HepG2 (cell line): ENCODE data around the gene ATRN. TPM values are rescaled to one million over a fixed set of nuclear protein-coding genes. Genes with fewer than 3 reads are reported as not detected.
A peak's percentile ranks its signal among the peaks of the same experiment; 100 is the strongest.

Source experiments
- ATAC-seq: fragments of 200-7000 bp; cut with Tn5 transposase; 3 replicates; pipeline ENCODE4 v1.9.1; 2020; ENCODE audit warnings: mild to moderate bottlenecking, moderate library complexity
- BruUV-seq: library from RNA; stranded (reverse); fragments of 400-500 nt; replicated peaks from 2 replicates; lab custom pipeline; 2021; lab: Mats Ljungman, UMichigan
- CTCF ChIA-PET: fragments of 300-600 bp; formaldehyde crosslinking; extraction: SDS; loops from one replicate; lab custom pipeline; 2021; ENCODE audit warnings: low total read pairs, inconsistent platforms, low intra/inter-chr PET ratio; lab: Yijun Ruan, JAX
- POLR2A ChIA-PET: fragments of 350-600 bp; sonication (Branson Sonifier 250); formaldehyde crosslinking; loops from one replicate; lab custom pipeline; 2020; ENCODE audit warnings: antibody characterized with exemption, inconsistent platforms; lab: Yijun Ruan, JAX
- DNase-seq: peaks from one replicate; pipeline ENCODE4 v3.0.0-alpha.2; 2015; ENCODE audit warnings: low spot score
- FAIRE-seq: peaks from 3 replicates; lab custom pipeline; 2011; peaks lifted over from hg19 to GRCh38; lab: Jason Lieb, UNC
- H2AFZ ChIP-seq: one replicate; pipeline ENCODE4 v1.6.1; 2011; ENCODE audit warnings: low read length, inconsistent platforms
- H3K27ac ChIP-seq: fragments of 300-600 bp; 3 replicates; pipeline ENCODE4 v1.8.0; 2011; ENCODE audit warnings: mixed run types, mild to moderate bottlenecking, mixed read lengths, low read length, inconsistent platforms; ENCODE audit not compliant: insufficient read depth; ENCODE audit errors: extremely low read length
- H3K27me3 ChIP-seq, 2 experiments: fragments of 200-600 bp in 1 of 2; 2 replicates in 1 of 2; 3 replicates in 1 of 2; pipeline versions ENCODE4 v1.6.0 to v1.8.0; 2011; ENCODE audit warnings: low read length in 2 of 2, mild to moderate bottlenecking in 2 of 2, moderate library complexity in 2 of 2, inconsistent platforms in 1 of 2; ENCODE audit not compliant: insufficient read depth in 2 of 2, control insufficient read depth in 1 of 2
- H3K36me3 ChIP-seq, 2 experiments: fragments of 200-600 bp in 1 of 2; replicated peaks in 1 of 2; 2 replicates in 1 of 2; 3 replicates in 1 of 2; pipeline versions ENCODE4 v1.5.1 to v1.8.0; 2011; ENCODE audit warnings: low read length in 2 of 2, inconsistent platforms in 1 of 2; ENCODE audit not compliant: insufficient read depth in 2 of 2, control insufficient read depth in 1 of 2
- H3K4me1 ChIP-seq: 2 replicates; pipeline ENCODE4 v1.5.1; 2012; ENCODE audit warnings: low read length, inconsistent platforms; ENCODE audit not compliant: insufficient read depth
- H3K4me2 ChIP-seq: 2 replicates; pipeline ENCODE4 v1.6.0; 2011; ENCODE audit warnings: low read depth, low read length, inconsistent platforms
- H3K4me3 ChIP-seq, 3 experiments: fragments of 200-600 bp in 1 of 3; sonication (generic), shearing (Covaris generic) in 1 of 3; replicated peaks in 1 of 3; 2 replicates each; pipeline ENCODE4 v1.5.1; 2011 to 2016; ENCODE audit warnings: low read length in 3 of 3, inconsistent platforms in 2 of 3, low read depth in 2 of 3, mild to moderate bottlenecking in 2 of 3, control low read depth in 1 of 3, mixed read lengths in 1 of 3; ENCODE audit not compliant: insufficient read depth in 1 of 3
- H3K79me2 ChIP-seq: one replicate; pipeline ENCODE4 v1.6.1; 2011; ENCODE audit warnings: low read length, inconsistent platforms; ENCODE audit not compliant: insufficient read depth
- H3K9ac ChIP-seq: 2 replicates; pipeline ENCODE4 v1.6.0; 2011; ENCODE audit warnings: mild to moderate bottlenecking, low read depth, low read length, inconsistent platforms; ENCODE audit not compliant: insufficient read depth
- H3K9me3 ChIP-seq: 2 replicates; pipeline ENCODE4 v1.5.1; 2012; ENCODE audit warnings: mild to moderate bottlenecking, low read length
- H4K20me1 ChIP-seq: 2 replicates; pipeline ENCODE4 v1.6.0; 2011; ENCODE audit warnings: inconsistent platforms, mild to moderate bottlenecking, low read length, moderate library complexity; ENCODE audit not compliant: insufficient read depth
- CBX2 ChIP-seq, 2 experiments: fragments of 200-600 bp in 1 of 2; sonication (generic); formaldehyde crosslinking in 1 of 2; IDR thresholded peaks; 2 replicates each; pipeline versions ENCODE4 v1.7.0 to v1.8.1; 2018 to 2022; ENCODE audit warnings: low read depth in 2 of 2, low read length in 1 of 2, mild to moderate bottlenecking in 1 of 2, missing genetic modification reagents in 1 of 2
- GATAD1 ChIP-seq: IDR thresholded peaks from 2 replicates; pipeline ENCODE4 v1.6.1; 2016; ENCODE audit warnings: missing genetic modification reagents, missing compliant biosample characterization
- HNRNPLL ChIP-seq: fragments of 200-400 bp; formaldehyde crosslinking; IDR thresholded peaks from 2 replicates; pipeline ENCODE4 v1.6.1; 2017; ENCODE audit warnings: mild to moderate bottlenecking, low read depth, low read length; ENCODE audit not compliant: poor library complexity, severe bottlenecking
- MIER3 ChIP-seq: IDR thresholded peaks from 2 replicates; pipeline ENCODE4 v1.6.1; 2016; ENCODE audit warnings: missing compliant biosample characterization, borderline replicate concordance
- PAWR ChIP-seq: sonication (generic); formaldehyde crosslinking; IDR thresholded peaks from 2 replicates; pipeline ENCODE4 v1.4.0; 2020; ENCODE audit warnings: missing genetic modification reagents, mild to moderate bottlenecking, borderline replicate concordance
- PRPF4 ChIP-seq: fragments of 200-400 bp; formaldehyde crosslinking; IDR thresholded peaks from 2 replicates; pipeline ENCODE4 v1.6.1; 2016; ENCODE audit warnings: low read length, low read depth; ENCODE audit not compliant: poor library complexity, severe bottlenecking
- RNF2 ChIP-seq: fragments of 450-650 bp; conservative IDR thresholded peaks from 2 replicates; pipeline ENCODE4 v1.6.1; 2016; ENCODE audit warnings: low read depth
- TCF7L2 ChIP-seq: IDR thresholded peaks from 2 replicates; pipeline ENCODE4 v1.6.1; 2011; ENCODE audit warnings: mild to moderate bottlenecking, low read depth, low read length, moderate library complexity
- ZNF605 ChIP-seq: sonication (generic); formaldehyde crosslinking; IDR thresholded peaks from 2 replicates; pipeline ENCODE4 v1.8.0; 2022; ENCODE audit warnings: mild to moderate bottlenecking, missing genetic modification reagents
- WGBS: methylation state at CpG from one replicate; pipeline ENCODE4 v1.1.6; 2017; ENCODE audit warnings: low lambda C conversion rate; 5-methylcytosine and 5-hydroxymethylcytosine counted together
- in situ Hi-C: cut with HindIII; loops from 2 replicates; pipeline ENCODE4 v1.10.0; 2017; ENCODE audit warnings: low pct_unique_long_range_greater_than_20kb; ENCODE audit not compliant: extremely low pct_ligation_motif_present
- intact Hi-C: fragments of 100-400 bp; cut with micrococcal nuclease; formaldehyde crosslinking; loops from one replicate; pipeline ENCODE4 v1.10.0; 2022; ENCODE audit not compliant: unreplicated experiment
- polyA plus RNA-seq, 8 experiments: library from polyadenylated mRNA; depleted of rRNA in 3 of 8; stranded (reverse) in 7 of 8; unstranded in 1 of 8; fragments of >200 nt; fragmentation: Illumina TruSeq in 4 of 8; extraction: Trizol in 4 of 8; gene quantifications; 2 replicates each; pipeline versions ENCODE4 v1.2.1 to v1.2.3, GENCODE V29; 2011 to 2016; ENCODE audit warnings: low read depth in 4 of 8, missing spikeins in 1 of 8, mixed read lengths in 1 of 8; ENCODE audit not compliant: insufficient read depth in 1 of 8
- total RNA-seq, 5 experiments: library from RNA; depleted of rRNA; stranded (reverse); fragments of >200 nt; fragmentation: Illumina TruSeq; extraction: Trizol; gene quantifications; 2 replicates each; pipeline ENCODE4 v1.2.3, GENCODE V29; 2016; ENCODE audit warnings: low read depth in 1 of 5
- TF ChIP-seq, protein P1 (sequence below): sonication (generic); formaldehyde crosslinking; conservative IDR thresholded peaks from 2 replicates; pipeline ENCODE4 v1.4.0; 2020; ENCODE audit warnings: missing genetic modification reagents
- TF ChIP-seq, protein P2 (sequence below): sonication (generic); formaldehyde crosslinking; IDR thresholded peaks from 2 replicates; pipeline ENCODE4 v1.4.0; 2020; ENCODE audit warnings: missing genetic modification reagents, borderline replicate concordance
- TF ChIP-seq, protein P3 (sequence below): sonication (generic); formaldehyde crosslinking; IDR thresholded peaks from 2 replicates; pipeline ENCODE4 v1.5.1; 2020; ENCODE audit warnings: missing genetic modification reagents, mild to moderate bottlenecking, borderline replicate concordance

Gene ATRN
- total and polyA plus RNA-seq, 2 of the 13 experiments (the other 11 are each of a cell fraction or from before 2014, with no cell fraction given), result 44.2 to 81.1 TPM

DNA sequence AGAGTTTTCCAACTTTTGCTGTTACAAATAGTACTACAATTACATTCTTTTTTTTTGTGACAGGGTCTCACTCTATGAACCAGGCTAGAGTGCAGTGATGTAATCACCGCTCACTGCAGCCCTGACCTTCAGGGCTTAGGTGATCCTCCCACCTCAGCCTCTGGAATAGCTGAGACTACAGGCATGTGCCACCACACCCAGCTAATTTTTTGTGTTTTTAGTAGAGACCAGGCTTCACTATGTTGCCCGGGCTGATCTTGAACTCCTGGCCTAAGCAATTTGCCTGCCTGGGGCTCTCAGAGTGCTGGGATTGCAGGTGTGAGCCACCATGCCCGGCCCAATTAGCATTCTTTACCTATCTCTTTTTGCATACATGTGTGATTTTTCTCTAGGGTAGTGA, 12.5 kb downstream of the ATRN start:
- H3K4me3 ChIP-seq, result no peak overlapping the region
- DNase-seq, result peak; percentile 54
- H4K20me1 ChIP-seq, result no peaks in the 10 kb centered on the region; the same call in 1 of the 2 replicates
- peaks cover 30% of the 10 kb centered on the region for H3K4me1 ChIP-seq
- no peaks in the 10 kb centered on the region for H3K27me3 ChIP-seq
- H3K9ac ChIP-seq, result no peak overlapping the region
- peaks cover 13% of the 10 kb centered on the region for H3K9me3 ChIP-seq
- FAIRE-seq, result peak; percentile 30
- H3K79me2 ChIP-seq, result peaks cover 70% of the 10 kb centered on the region
- BruUV-seq, result no TSS peak
- in situ Hi-C loops, result no loop called here
- no peak overlapping the region for H2AFZ ChIP-seq
- 51% methylated on average over 3 of the region's 3 CpGs for WGBS
- peak; percentile 86 for ATAC-seq
- ChIA-PET CTCF (no interaction called here), POLR2A (interaction anchor here (1.7 kb wide), 1 partner anchor 13 kb away, joined by 5 read pairs; the partner anchor contains the start of gene ATRN)
- no peak overlapping the region for H3K27ac ChIP-seq
- peaks cover 0 to 2% of the 10 kb centered on the region in 2 experiments; a peak in 3 of 5 replicates for H3K36me3 ChIP-seq
- 0 out of 2 replicates have a peak overlapping the region, but pooled peaks have one; percentile 9 for H3K4me2 ChIP-seq
- intact Hi-C loops, result no loop called here
- TF ChIP-seq TCF7L2, result no peak
- TF ChIP-seq PRPF4, result no peak
- no peak for TF ChIP-seq HNRNPLL
- no peak for TF ChIP-seq CBX2 (IDR thresholded peaks at IDR 0.05; ENCODE audit: low read depth, low read length)
- TF ChIP-seq CBX2 (CRISPR knock-in tag; IDR thresholded peaks at IDR 0.05; ENCODE audit: low read depth), result no peak
- TF ChIP-seq, protein P1, sequence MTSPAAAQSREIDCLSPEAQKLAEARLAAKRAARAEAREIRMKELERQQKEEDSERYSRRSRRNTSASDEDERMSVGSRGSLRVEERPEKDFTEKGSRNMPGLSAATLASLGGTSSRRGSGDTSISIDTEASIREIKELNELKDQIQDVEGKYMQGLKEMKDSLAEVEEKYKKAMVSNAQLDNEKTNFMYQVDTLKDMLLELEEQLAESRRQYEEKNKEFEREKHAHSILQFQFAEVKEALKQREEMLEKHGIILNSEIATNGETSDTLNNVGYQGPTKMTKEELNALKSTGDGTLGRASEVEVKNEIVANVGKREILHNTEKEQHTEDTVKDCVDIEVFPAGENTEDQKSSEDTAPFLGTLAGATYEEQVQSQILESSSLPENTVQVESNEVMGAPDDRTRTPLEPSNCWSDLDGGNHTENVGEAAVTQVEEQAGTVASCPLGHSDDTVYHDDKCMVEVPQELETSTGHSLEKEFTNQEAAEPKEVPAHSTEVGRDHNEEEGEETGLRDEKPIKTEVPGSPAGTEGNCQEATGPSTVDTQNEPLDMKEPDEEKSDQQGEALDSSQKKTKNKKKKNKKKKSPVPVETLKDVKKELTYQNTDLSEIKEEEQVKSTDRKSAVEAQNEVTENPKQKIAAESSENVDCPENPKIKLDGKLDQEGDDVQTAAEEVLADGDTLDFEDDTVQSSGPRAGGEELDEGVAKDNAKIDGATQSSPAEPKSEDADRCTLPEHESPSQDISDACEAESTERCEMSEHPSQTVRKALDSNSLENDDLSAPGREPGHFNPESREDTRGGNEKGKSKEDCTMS (CRISPR knock-in tag), result no peak
- no peak for TF ChIP-seq ZNF605 (CRISPR knock-in tag)
- peak; percentile 50; the same call in 1 of the 2 replicates for TF ChIP-seq MIER3 (CRISPR knock-in tag)
- no peak for TF ChIP-seq PAWR (CRISPR knock-in tag)
- TF ChIP-seq, protein P2, sequence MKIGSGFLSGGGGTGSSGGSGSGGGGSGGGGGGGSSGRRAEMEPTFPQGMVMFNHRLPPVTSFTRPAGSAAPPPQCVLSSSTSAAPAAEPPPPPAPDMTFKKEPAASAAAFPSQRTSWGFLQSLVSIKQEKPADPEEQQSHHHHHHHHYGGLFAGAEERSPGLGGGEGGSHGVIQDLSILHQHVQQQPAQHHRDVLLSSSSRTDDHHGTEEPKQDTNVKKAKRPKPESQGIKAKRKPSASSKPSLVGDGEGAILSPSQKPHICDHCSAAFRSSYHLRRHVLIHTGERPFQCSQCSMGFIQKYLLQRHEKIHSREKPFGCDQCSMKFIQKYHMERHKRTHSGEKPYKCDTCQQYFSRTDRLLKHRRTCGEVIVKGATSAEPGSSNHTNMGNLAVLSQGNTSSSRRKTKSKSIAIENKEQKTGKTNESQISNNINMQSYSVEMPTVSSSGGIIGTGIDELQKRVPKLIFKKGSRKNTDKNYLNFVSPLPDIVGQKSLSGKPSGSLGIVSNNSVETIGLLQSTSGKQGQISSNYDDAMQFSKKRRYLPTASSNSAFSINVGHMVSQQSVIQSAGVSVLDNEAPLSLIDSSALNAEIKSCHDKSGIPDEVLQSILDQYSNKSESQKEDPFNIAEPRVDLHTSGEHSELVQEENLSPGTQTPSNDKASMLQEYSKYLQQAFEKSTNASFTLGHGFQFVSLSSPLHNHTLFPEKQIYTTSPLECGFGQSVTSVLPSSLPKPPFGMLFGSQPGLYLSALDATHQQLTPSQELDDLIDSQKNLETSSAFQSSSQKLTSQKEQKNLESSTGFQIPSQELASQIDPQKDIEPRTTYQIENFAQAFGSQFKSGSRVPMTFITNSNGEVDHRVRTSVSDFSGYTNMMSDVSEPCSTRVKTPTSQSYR (CRISPR knock-in tag), result no peak
- TF ChIP-seq, protein P3, sequence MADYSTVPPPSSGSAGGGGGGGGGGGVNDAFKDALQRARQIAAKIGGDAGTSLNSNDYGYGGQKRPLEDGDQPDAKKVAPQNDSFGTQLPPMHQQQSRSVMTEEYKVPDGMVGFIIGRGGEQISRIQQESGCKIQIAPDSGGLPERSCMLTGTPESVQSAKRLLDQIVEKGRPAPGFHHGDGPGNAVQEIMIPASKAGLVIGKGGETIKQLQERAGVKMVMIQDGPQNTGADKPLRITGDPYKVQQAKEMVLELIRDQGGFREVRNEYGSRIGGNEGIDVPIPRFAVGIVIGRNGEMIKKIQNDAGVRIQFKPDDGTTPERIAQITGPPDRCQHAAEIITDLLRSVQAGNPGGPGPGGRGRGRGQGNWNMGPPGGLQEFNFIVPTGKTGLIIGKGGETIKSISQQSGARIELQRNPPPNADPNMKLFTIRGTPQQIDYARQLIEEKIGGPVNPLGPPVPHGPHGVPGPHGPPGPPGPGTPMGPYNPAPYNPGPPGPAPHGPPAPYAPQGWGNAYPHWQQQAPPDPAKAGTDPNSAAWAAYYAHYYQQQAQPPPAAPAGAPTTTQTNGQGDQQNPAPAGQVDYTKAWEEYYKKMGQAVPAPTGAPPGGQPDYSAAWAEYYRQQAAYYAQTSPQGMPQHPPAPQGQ (CRISPR knock-in tag), result no peak
- TF ChIP-seq RNF2, result no peak
- peak; percentile 25; the same call in 1 of the 2 replicates for TF ChIP-seq GATAD1
